Stimulated activated CD4-positive, alpha-beta T cell treated with anti-CD3 and anti-CD28 coated beads, Interleukin-12 subunit alpha, Interleukin-12 subunit beta, amount 100 ng/mL, for 4 hours (primary cell): Measurements from ENCODE around the gene PCNX3.

Experiments
- DNase-seq: peaks from one replicate; pipeline ENCODE4 v3.0.0-alpha.2; 2020

The PCNX3 gene

GRCh38 chr11:65615229-65615949, at the start of gene PCNX3:
Gene PCNX3 (plus strand): TSS chr11:65615776. CDS start chr11:65616312, 536 bp downstream.
- DNase-seq = peak; percentile 99

DNA sequence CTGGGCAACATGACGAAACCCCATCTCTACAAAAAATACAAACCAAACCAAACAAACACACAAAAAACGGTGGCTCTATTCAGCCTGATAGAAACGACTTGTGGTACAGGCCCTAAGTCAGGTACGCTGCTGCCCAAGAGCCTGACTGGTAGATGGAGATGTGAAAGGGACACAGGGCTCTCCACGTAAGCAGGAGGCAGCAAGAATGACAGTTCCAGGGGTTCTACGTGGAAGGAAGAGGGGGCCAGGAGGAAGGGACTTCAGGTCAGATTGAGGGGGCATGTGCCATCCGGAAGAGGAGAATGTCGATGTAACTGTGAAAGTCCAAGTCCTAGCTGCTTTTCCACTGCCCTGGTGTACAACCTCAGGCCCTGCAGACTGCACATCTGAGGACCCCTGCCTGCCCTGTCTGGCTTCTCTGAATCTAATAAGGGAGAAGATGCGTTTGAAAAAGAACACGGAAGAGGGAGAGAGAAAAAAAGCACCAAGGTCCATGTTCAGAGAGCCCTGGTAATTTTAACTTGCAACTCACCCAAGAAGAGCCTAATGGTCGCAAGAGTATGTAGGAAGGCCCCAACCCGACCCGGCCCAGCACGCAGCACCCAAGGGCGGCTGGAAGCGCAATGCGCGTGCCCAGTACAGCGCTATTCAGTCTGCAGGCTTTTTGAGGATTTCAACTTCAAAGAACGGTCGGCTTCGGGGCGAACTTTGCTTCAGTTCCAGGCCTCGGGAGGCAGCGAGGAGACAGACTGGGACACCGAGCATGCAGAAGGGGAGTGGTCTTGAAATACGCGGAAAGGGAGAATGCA, 46.2 kb upstream of the PCNX3 start:
- DNase-seq = no peak

- DNase-seq = peak; percentile 97
Observed at GRCh38 chr11:65569973-65570918, 45.3 kb upstream of the PCNX3 start, which contains the start of gene ZNRD2. Gene ZNRD2 (plus strand): TSS chr11:65570477. CDS start chr11:65570492, 15 bp downstream.

- DNase-seq = no peak
Observed at GRCh38 chr11:65571420-65571819, 44.2 kb upstream of the PCNX3 start.

DNA sequence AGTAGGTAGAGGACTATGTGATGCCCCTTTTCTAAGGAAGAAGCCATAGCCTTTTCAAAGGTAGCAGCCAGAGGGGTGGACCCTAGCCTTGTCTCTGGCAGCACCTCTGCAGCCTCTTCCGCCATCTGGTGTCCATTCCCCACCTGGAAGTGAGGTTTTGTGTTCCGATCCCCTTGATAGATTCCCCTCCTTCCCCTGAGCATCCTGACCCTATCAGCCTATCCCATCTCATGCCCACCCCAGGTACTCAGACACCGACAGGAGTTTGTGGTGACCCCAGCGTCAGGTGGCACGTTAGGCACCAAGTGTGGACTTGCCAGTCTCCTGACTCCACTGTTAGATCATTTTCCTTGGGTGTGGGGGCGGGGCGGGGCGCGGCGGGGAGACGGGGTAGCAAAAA, 43.6 kb upstream of the PCNX3 start:
- DNase-seq = no peak

- peak; percentile 82 for DNase-seq
Observed at GRCh38 chr11:65572356-65573051, 43.1 kb upstream of the PCNX3 start, which contains the start of gene FAM89B. Gene FAM89B (plus strand): TSS chr11:65572538. CDS start chr11:65572670, 132 bp downstream.

GRCh38 chr11:65573391-65574079, 42.0 kb upstream of the PCNX3 start:
- DNase-seq = no peak

DNA sequence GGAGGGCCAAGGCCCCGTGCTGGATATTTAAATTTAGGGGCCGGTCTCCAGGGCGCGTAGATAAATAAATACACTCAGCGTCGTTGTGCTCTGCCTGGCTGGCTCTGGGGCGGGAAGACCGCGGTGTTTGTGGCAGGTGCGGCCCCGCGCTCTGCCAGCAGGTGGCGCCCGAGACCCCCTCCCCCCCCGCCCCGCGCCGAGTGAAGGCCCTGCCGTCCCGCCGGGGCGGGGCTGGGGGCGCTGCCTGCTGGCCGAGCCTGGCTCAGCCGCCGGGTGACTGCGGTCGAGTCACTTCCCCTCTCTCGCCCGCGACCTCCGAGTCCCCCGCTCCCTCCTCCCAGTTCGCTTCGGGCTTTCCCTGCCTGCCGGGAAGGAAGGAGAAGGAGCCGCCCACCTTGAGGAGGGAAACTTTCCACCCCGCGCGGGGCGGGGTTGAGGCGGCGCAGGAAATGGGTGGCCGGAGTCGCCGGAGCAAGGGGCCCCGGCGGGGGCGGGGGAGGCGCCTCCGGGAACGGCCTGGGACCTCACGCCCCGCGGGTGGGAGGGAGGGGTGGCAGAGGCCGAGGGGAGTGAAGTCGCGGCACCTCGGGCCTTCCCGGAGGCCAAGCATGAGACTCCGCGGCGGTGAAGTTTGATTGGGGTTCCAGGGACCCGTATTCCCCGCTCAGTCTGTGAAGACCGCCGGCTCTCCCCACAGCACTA, 41.3 kb upstream of the PCNX3 start:
- peak; percentile 87 for DNase-seq

DNA sequence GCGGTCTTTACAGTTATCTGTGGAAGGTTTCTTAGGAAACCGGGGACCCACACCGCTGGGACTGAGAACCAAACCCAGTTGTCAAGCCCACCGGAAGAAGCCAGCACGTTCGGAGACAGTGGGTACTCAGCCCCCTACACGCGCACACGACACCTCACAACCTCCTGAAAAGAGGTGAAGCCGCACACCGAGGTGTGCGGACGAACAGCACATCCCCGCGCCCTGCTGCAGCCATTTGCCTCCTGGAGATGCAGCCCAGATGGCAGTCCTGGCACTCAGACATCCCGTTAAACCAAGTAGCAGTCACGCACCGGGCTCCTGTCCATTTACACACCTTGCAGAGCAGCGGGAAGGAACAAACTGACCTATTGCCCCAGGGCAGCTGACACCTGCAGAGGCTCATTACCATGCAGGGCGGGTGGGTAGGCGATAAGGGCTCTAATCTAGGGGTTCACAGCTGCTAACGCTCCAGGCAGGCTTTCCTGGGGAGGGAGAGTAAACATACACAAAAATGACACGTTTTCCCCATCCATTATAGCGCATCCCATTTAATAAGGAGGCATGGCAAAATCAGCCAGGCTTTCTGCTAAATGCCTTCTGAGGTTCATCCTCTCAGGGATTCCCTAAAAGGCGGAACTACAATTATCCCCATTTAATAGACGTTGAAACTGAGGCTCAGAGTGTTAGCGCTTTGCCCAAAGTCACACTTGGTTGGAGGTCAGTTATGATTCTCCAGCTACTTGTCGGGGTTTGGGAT, 40.6 kb upstream of the PCNX3 start:
- no peak for DNase-seq

- DNase-seq = peak; percentile 71
Observed at GRCh38 chr11:65575568-65576231, 39.9 kb upstream of the PCNX3 start, which contains the start of gene EHBP1L1. Gene EHBP1L1 (plus strand): TSS chr11:65576053. CDS start chr11:65576303, 250 bp downstream.

GRCh38 chr11:65576232-65576866, 39.2 kb upstream of the PCNX3 start:
- no peak for DNase-seq

DNA sequence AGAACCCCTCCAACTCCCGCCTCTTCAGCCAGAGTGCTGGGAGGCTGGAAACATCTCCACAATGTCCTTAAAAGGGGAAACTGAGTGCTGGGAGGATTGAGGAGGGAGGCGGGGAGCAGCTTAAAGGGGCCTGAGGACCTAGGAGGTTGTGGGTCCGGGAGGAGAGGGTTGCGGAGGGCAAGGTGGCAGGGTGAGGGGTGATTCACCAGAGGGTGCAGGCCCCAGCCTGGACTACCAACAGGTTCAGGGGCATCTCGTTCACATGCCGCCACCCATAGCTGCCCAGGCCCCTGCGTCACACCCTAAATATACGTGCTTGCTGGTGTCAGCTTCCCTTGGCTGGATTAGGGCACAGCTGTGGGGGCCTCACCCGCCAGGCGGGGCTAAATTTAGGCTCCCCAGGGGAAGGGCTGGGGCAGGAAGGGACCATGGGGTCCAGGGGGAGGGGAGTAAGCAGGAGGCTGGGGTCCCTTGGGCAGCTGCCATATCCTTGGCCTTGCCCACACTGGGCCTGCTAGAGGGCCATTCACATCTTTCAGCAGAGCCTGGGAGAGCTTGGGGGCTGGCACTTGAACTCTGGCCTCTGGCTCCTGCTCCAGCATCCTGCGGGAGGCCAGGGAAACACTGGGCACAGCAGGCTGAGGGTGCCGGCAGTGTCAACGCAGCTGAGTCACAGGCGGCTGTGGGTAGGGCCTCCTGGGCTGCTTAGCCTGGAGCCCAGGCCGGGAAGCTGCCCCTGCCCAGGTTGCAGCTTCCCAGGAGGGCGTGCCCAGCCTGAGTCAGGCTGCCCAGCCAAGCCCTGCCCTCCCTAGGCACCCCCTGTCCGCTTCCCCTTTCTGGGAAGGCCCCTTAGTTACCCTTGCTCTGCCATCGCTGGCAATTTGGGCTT, 38.5 kb upstream of the PCNX3 start:
- DNase-seq = no peak

- DNase-seq = no peak
Observed at GRCh38 chr11:65577756-65578109, 37.8 kb upstream of the PCNX3 start.

DNA sequence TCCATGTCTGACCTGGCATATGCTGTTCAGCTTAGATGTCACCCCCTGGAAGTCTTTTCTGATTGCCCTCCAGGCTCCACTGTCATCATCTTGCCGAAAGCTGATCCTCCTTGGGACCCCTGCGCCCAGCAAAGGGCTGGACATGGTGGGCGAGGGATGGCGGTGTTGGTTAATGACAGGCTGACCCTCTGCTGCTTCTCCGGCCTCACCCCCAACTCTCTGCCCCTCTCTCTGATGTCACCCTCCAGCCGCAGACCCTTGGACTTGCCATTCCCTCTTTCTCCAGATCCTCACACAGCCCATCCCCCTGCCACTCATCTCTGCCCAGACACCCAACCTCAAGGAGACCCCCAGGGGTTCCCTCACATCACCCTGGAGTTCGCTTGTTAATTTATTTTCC, 37.4 kb upstream of the PCNX3 start:
- DNase-seq = no peak

DNA sequence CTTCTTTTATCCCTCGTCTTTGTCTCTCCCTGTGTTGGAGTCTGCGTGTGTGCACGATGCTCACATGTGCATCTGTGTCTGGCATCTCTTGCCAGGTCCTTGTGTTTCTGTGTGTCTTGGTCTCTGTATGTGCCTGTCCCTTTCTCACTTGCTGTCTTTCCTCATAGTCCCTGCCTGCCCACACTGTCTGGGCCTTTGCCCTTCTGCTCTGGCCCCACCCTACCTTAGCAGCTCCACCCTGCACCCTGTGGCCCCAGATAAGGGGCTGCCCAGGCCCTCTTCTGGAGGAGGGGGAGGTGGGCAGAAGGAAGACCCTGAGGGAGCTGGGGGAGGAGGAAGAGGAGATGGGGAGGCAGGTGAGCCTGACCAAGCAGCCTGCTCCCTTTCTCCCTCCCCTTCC, 36.9 kb upstream of the PCNX3 start:
- no peak for DNase-seq

- DNase-seq = no peak
Observed at GRCh38 chr11:65579291-65579690, 36.3 kb upstream of the PCNX3 start.

GRCh38 chr11:65580031-65580692, 35.4 kb upstream of the PCNX3 start:
- DNase-seq = no peak
